ENCODE data around the gene SLC26A6. TPM values are rescaled to one million over a fixed set of nuclear protein-coding genes. Genes with fewer than 3 reads are reported as not detected.

The SLC26A6 gene
- total and polyA plus RNA-seq, 10 of the 15 experiments (the other 5 are each of a cell fraction or from before 2014, with no cell fraction given) = 2.1 to 24.9 (median 13.3) TPM

- SMC1A ChIA-PET (ENCODE audit: uncharacterized antibody, unreplicated experiment) = no interaction called here
- WGBS (ENCODE audit: insufficient coverage, insufficient replicate concordance, low lambda C conversion rate, missing lambda C conversion rate) = 48% methylated on average over 21 of the region's 21 CpGs
- intact Hi-C loops (cut with micrococcal nuclease; ENCODE audit: unreplicated experiment) = no loop called here
These were observed 42.7 kb downstream of the SLC26A6 start for GRCh38 chr3:48592519-48593087.

More at GRCh38 chr3:48592519-48593087, 42.7 kb downstream of the SLC26A6 start:
- in situ Hi-C loops (cut with MboI) = no loop called here
- ChIA-PET RAD21 (ENCODE audit: unreplicated experiment) (no interaction called here), POLR2A (interaction anchor here (0.5 kb wide), 1 partner anchor 31 kb away, joined by 4 read pairs; no protein-coding TSS in a partner anchor), CTCF (no interaction called here)
- DNase-seq (ENCODE audit: low read depth, low spot score) (no peak), ATAC-seq (no peak), FAIRE-seq (no peak)
- H3K27ac ChIP-seq (ENCODE audit: control insufficient read depth, insufficient read depth) = no peak overlapping the region
- H3K4me2 ChIP-seq (ENCODE audit: control insufficient read depth, insufficient read depth) = no peak overlapping the region
- H3K36me3 ChIP-seq (ENCODE audit: control insufficient read depth in 2 of 2, insufficient read depth in 2 of 2, low read length in 1 of 2) = no peaks in the 10 kb centered on the region
- no peak overlapping the region for H2AFZ ChIP-seq (ENCODE audit: control insufficient read depth, low read depth, low read length)
- H3K27me3 ChIP-seq (replicated peaks in 1 of 2; ENCODE audit: control insufficient read depth in 2 of 2, insufficient read depth in 2 of 2, low read length in 1 of 2) = peaks cover 0 to 9% of the 10 kb centered on the region in 2 experiments; a peak in 2 of 4 replicates
- no peak overlapping the region for H3K9ac ChIP-seq (ENCODE audit: control insufficient read depth, insufficient read depth, low read length)
- no peaks in the 10 kb centered on the region; the same call in 1 of the 2 replicates for H3K4me1 ChIP-seq (ENCODE audit: control insufficient read depth, insufficient read depth, low read length)
- no peak overlapping the region for H3K4me3 ChIP-seq
- no peaks in the 10 kb centered on the region for H3K9me3 ChIP-seq (replicated peaks; ENCODE audit: control insufficient read depth, insufficient read depth, low read length)
- no peaks in the 10 kb centered on the region for H4K20me1 ChIP-seq (ENCODE audit: control insufficient read depth, insufficient read depth)
- no peaks in the 10 kb centered on the region for H3K79me2 ChIP-seq (ENCODE audit: control insufficient read depth, insufficient read depth, low read length)
- TF ChIP-seq E2F8 (IDR thresholded peaks at IDR 0.05; ENCODE audit: low read depth, partially characterized antibody) = no peak
- BruUV-seq (replicated peaks) = no TSS peak
